H1 (cell line): ENCODE results near the gene SPATA4. TPM values are rescaled to one million over a fixed set of nuclear protein-coding genes. Genes with fewer than 3 reads are reported as not detected.

ENCODE experiments used
- ATF2 ChIP-seq: IDR thresholded peaks from 2 replicates; pipeline ENCODE4 v1.6.1; 2012; ENCODE audit warnings: low read length, inconsistent platforms
- CHD7 ChIP-seq: fragments of 300-600 bp; sonication (generic); IDR thresholded peaks from 2 replicates; pipeline ENCODE4 v1.7.1; 2012; ENCODE audit warnings: low read length, moderate library complexity, mild to moderate bottlenecking, inconsistent platforms; ENCODE audit not compliant: insufficient replicate concordance
- GABPA ChIP-seq: IDR thresholded peaks from 2 replicates; pipeline ENCODE4 v1.6.1; 2011; ENCODE audit warnings: mild to moderate bottlenecking, low read length, moderate library complexity, borderline replicate concordance; ENCODE audit not compliant: insufficient read depth
- MAX ChIP-seq: IDR thresholded peaks from 2 replicates; pipeline ENCODE4 v1.6.1; 2012; ENCODE audit warnings: inconsistent platforms
- RXRA ChIP-seq: IDR thresholded peaks from 2 replicates; pipeline ENCODE4 v1.6.1; 2011; ENCODE audit warnings: low read depth, mild to moderate bottlenecking, low read length, moderate library complexity; ENCODE audit not compliant: insufficient read depth
- SP2 ChIP-seq: IDR thresholded peaks from 2 replicates; pipeline ENCODE4 v1.6.1; 2012; ENCODE audit warnings: mild to moderate bottlenecking, low read length, inconsistent platforms
- polyA plus RNA-seq, 7 experiments: library from polyadenylated mRNA; depleted of rRNA in 3 of 7; stranded (reverse) in 5 of 7; unstranded in 2 of 7; fragments of >200 nt in 5 of 7; fragments of 200-250 nt in 2 of 7; gene quantifications; 1 replicate in 5 of 7; 2 replicates in 1 of 7; 4 replicates in 1 of 7; pipeline versions ENCODE4 v1.2.1 to v1.2.3, GENCODE V29; 2011 to 2013; ENCODE audit warnings: missing spikeins in 2 of 7, mixed read lengths in 2 of 7
- total RNA-seq: library from RNA; stranded (reverse); fragmentation: NEBNext Ultra II Directional; extraction: Animal tissue kit (Norgen Biotek cat#: 25700); gene quantifications from 2 replicates; pipeline ENCODE4 v1.2.1, GENCODE V29; 2021

The SPATA4 gene
- total and polyA plus RNA-seq, 2 of the 8 experiments (the other 6 are each of a cell fraction or from before 2014, with no cell fraction given), result not detected

GRCh38 chr4:176238157-176238610 is 42.8 kb upstream of the SPATA4 start (continued):
- TF ChIP-seq CHD7 (no peak), MAX (no peak), GABPA (no peak), RXRA (no peak), SP2 (no peak), ATF2 (no peak)
- TF ChIP-seq, all 59 proteins: peak for 0
